ENCODE data around the gene ADAMTS2.

- no peak for TF ChIP-seq POLR2A (IDR thresholded peaks at IDR 0.05; ENCODE audit: low read depth, low read length)
- no peak for TF ChIP-seq POLR2AphosphoS5 (IDR thresholded peaks at IDR 0.05; ENCODE audit: low read depth, low read length)
Measured at GRCh38 chr5:179226696-179227095, 118.6 kb downstream of the ADAMTS2 start.

Measured in GM12891 (cell line).